ACHN (cell line): Measurements from ENCODE around the gene SUGT1.
"Not testable (repeated sequence)": the region's sequence is repeated elsewhere in the genome, so short reads cannot be mapped to it uniquely, and the experiment has no call there.

Source experiments
- DNase-seq: peaks from one replicate; pipeline ENCODE4 v3.0.0-alpha.2; 2015
- in situ Hi-C: cut with HindIII; loops from 2 replicates; pipeline ENCODE4 v1.10.0; 2017; ENCODE audit warnings: low sequenced_read_pairs, low pct_ligation_motif_present, low pct_unique_long_range_greater_than_20kb

SUGT1 gene

GRCh38 chr13:52659340-52659739 lies 6.7 kb downstream of the SUGT1 start:
- no peak for DNase-seq
- in situ Hi-C loops, result no loop called here

- in situ Hi-C loops, result no loop called here
- no peak for DNase-seq
Observed at GRCh38 chr13:52664272-52664671, 11.6 kb downstream of the SUGT1 start.

GRCh38 chr13:52665325-52665724 lies 12.7 kb downstream of the SUGT1 start:
- peak; percentile 44 for DNase-seq
- in situ Hi-C loops, result no loop called here

- peak; percentile 10 for DNase-seq
- in situ Hi-C loops, result no loop called here
Observed at GRCh38 chr13:52669677-52670076, 17.0 kb downstream of the SUGT1 start.

- in situ Hi-C loops, result no loop called here
- DNase-seq, result no peak
Observed at GRCh38 chr13:52670726-52671125, 18.1 kb downstream of the SUGT1 start.

- no peak for DNase-seq
- in situ Hi-C loops, result no loop called here
Observed at GRCh38 chr13:52673465-52673864, 20.8 kb downstream of the SUGT1 start.

- in situ Hi-C loops, result no loop called here
- no peak for DNase-seq
Observed at GRCh38 chr13:52677823-52678222, 25.2 kb downstream of the SUGT1 start.

GRCh38 chr13:52685806-52686205 lies 33.2 kb downstream of the SUGT1 start:
- DNase-seq, result peak; percentile 84
- in situ Hi-C loops, result not testable (repeated sequence)

- DNase-seq, result peak; percentile 74
- in situ Hi-C loops, result no loop called here
Observed at GRCh38 chr13:52686376-52686775, 33.7 kb downstream of the SUGT1 start.

- DNase-seq, result no peak
- in situ Hi-C loops, result no loop called here
Observed at GRCh38 chr13:52695856-52696255, 43.2 kb downstream of the SUGT1 start.

GRCh38 chr13:52696566-52696965 lies 43.9 kb downstream of the SUGT1 start:
- no peak for DNase-seq
- in situ Hi-C loops, result no loop called here

GRCh38 chr13:52701728-52702465 lies 49.3 kb downstream of the SUGT1 start:
- no peak for DNase-seq
- in situ Hi-C loops, result no loop called here

- no peak for DNase-seq
- in situ Hi-C loops, result no loop called here
Observed at GRCh38 chr13:52703482-52703881, 50.8 kb downstream of the SUGT1 start.

- DNase-seq, result no peak
- in situ Hi-C loops, result no loop called here
Observed at GRCh38 chr13:52706081-52706480, 53.4 kb downstream of the SUGT1 start.

GRCh38 chr13:52707375-52707774 lies 54.7 kb downstream of the SUGT1 start:
- in situ Hi-C loops, result no loop called here
- peak; percentile 2 for DNase-seq

- in situ Hi-C loops, DNase-seq: not testable (repeated sequence)
Observed at GRCh38 chr13:52708266-52708665, 55.6 kb downstream of the SUGT1 start.

GRCh38 chr13:52711286-52711685 lies 58.6 kb downstream of the SUGT1 start:
- no peak for DNase-seq
- in situ Hi-C loops, result no loop called here

GRCh38 chr13:52712385-52712784 lies 59.7 kb downstream of the SUGT1 start:
- in situ Hi-C loops, result no loop called here
- DNase-seq, result no peak

- no peak for DNase-seq
- in situ Hi-C loops, result no loop called here
Observed at GRCh38 chr13:52713894-52714293, 61.3 kb downstream of the SUGT1 start.

- DNase-seq, in situ Hi-C loops: not testable (repeated sequence)
Observed at GRCh38 chr13:52720904-52721303, 68.3 kb downstream of the SUGT1 start.

GRCh38 chr13:52721356-52721755 lies 68.7 kb downstream of the SUGT1 start:
- DNase-seq, in situ Hi-C loops: not testable (repeated sequence)
